ENCODE data around the gene ACADS.

The ACADS gene, protein sequence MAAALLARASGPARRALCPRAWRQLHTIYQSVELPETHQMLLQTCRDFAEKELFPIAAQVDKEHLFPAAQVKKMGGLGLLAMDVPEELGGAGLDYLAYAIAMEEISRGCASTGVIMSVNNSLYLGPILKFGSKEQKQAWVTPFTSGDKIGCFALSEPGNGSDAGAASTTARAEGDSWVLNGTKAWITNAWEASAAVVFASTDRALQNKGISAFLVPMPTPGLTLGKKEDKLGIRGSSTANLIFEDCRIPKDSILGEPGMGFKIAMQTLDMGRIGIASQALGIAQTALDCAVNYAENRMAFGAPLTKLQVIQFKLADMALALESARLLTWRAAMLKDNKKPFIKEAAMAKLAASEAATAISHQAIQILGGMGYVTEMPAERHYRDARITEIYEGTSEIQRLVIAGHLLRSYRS

DNA sequence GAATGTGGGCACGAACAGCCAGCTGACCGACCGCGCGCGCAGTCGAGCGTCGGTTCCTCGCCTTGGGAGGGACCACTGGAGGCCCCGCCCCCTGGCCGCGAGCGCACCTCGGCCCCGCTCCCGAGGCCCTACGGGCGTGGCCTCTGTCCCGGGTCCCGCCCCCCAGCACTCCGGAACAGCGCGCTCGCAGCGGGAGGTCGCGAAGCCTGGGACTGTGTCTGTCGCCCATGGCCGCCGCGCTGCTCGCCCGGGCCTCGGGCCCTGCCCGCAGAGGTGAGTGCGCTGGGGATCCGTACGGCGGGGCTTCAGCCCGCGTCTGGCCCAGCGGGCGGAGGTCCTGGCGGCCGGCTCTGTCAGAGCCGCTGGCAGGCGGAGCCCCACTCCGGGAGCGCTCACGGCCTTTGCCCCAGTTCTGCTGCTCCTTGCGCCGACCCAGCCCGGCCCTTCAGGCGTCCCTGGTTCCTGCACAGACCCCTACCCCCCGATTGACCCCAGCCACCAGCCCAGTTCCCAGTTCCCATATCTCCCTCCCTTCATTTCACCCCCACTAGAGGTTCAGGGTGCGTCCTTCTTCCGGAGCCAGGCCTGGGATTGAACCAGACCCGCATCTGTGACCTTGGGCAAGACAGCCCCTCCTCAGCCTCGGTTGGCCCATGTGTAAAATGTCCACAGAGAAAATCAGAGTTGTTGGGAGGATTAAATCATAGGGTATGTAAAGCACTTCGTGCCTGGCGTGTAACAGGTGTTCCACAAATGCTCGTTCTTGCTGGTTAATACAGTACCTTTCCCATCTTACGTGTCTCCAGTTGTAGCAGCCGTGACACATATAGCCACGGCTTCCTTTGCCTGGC is at the start of gene ACADS:
Gene ACADS (plus strand): TSS at position 168 of the 851 bp plus-strand sequence. CDS start 60 bp downstream, at position 228.
- DNase-seq (ENCODE audit: low read depth) = peak; percentile 83

DNA sequence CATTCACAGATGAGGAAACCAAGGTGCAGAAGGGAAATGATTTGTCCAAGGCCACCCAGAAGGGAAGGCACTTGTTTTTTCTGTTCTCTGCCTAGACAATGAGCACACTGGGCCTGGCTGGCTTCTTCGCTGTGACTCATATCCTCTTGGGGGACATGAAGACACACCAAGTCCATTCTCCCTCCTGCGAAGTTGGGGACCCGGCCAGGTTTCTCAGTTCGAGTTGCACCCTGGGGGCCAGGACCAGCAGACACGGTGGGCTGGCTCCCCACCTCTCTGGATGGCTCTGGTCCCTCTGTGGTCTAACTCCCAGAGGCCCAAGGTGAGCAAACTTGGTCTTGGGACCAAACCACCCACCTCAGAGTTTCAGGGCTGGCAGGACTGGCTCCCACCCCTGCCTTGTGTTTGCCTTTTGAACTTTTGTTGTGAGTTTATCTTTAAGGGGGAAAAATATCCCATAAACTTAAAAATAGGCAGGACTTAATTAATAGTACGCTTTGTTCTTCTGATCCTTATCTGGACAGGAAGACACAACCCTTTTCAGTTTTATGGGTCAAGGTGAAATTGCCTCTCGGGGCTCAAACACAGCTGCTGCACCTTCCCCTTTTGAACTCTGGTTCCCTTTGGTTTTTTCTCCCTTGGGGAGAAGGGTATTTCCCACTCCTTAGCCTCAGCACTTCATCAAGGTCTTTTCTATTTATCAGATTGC is 47.7 kb upstream of the ACADS start:
- DNase-seq (ENCODE audit: low read depth) = no peak

DNA sequence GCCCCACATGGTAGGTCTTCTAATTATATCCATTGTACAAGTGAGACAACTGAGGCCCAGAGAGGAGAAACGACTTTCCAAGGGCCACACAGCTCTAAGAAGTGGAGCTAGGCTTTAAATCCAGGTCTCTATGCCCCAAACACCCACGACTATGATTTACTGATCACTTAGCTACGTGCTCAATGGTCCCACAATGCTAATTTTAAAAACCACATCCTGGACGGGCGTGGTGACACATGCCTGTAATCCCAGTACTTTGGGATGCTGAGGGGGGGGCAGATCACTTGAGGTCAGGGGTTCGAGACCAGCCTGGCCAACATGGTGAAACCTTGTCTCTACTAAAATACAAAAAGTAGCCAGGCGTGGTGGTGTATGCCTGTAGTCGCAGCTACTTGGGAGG is 47.1 kb upstream of the ACADS start:
- no peak for DNase-seq (ENCODE audit: low read depth)

DNA sequence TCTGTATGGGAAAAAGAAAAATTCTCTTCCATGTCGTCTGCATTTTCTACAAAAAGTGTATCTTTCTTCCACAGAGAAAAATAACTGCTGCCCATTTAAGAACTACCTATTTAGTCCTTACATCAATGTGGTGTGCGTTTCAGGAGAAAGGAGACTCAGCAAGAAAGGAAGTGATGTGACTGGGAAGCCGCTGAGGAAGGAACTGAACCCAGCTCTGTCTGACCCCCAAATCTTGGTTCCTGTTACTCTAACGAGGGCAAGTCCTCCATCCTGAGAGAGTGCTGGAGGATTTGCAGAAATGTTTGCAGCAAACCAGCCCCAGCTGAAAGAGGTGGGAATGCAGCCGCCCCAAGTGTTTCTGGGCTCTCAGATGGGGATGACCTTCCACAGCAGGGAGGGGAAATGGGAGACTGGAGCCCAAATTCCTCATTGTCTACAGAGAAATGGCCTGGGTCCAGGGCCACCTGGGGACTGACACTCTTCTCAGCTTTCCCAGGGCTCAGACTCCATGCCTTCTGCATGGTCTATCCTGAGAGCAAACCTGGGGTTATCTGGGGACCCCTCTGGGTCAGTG is 45.4 kb upstream of the ACADS start:
- DNase-seq (ENCODE audit: low read depth) = no peak

DNA sequence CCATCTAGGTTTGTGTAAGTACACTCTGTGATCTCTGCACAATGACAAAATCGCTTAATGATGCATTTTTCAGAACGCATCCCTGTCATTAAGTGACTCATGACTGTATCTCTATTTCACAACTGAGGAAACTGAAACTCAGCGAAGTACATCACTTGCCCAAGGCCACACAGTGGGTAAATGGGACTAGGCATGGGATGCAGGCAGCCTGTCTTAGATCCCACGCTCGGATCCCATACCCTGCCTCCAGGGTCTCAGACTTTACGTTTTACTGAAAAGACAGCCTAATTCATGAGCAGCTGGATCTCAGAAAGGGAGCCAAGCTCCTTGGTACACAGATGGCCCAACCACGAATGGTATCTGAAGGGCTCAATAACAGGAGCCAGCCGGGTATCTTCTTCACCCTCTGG is 41.1 kb upstream of the ACADS start:
- no peak for DNase-seq (ENCODE audit: low read depth)

DNA sequence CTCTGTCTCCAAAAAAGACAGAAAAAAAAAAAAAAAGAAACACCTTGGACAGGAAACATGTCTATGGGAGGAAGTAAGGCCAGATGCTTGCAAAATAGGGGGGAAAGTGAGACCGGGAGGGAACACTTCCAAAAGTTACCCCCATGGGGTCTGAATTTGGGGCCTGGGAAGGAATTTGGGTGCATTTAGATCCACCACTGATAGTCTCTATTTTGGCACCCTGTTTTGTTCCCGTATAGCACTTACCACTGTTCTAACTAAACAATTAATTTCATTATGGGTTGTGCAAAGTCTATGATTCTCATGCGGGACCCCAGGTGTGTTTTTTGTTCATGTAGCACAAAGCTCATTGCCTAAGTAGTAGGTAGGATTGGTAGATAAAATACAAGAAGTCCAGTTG is 40.1 kb upstream of the ACADS start:
- no peak for DNase-seq (ENCODE audit: low read depth)

DNA sequence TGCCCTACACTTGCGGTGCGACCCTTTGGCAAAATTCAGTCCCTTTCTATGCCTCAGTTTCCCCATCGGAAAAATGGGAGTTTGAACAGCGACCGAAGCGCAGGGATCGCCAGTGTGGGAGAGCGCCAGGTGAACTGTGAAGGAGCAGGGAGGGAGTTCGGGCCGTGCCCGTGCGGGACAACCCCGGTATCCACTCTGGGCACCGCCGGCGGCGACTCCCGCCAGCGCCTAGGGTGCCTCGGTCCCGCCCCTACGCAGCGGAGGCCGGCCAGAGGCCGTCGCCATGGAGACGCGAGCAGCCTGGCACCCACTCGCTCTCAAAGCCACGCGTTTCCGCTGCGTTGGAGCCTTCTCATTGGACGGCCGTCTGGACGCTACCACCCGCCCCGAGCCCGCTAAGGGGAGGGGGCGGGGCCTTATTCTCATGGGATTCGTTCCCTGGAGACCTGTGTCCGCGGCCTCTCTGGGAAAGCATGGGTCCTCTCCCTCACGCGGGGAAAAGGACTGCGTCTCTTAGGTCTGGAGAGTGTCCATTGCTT is 39.4 kb upstream of the ACADS start:
- peak; percentile 94 for DNase-seq (ENCODE audit: low read depth)

DNA sequence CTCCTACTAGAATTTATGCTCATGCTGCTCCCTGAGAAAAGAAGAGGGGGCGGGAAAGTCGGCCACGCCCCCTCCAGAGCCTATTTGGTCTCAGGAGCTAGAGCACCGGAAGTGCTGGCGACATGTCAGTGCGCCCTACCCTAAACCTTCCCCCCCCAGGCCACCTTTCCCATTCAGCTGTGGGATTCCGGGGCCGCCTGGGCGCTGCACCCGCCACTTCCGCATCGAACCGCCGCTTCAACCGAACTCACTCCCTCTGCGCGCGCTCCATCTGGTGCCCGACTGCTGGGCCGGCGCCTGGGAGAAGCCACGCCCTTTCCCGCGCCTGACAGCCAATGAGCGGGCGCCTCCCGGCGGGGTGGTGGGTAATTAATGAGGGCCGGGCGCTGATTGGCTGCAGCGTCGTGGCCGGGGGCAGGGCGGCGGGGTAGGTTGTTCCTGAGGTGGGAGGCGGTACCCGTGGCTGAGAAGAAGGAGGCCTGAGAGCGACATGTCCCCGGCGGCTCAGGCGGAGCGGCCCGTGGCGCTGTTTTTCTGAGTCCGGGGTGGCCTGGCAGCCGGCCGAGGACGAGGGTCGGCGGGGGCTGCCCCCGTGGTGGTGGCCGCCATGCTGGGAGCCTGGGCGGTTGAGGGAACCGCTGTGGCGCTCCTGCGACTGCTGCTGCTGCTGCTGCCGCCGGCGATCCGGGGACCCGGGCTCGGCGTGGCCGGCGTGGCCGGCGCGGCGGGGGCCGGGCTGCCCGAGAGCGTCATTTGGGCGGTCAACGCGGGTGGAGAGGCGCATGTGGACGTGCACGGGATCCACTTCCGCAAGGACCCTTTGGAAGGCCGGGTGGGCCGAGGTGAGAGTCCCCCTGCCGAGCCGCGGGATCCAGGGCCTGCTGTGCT is 38.7 kb upstream of the ACADS start, which contains the start of gene MLEC:
Gene MLEC (plus strand): TSS at position 460 of the 888 bp plus-strand sequence. CDS start 148 bp downstream, at position 608.
- peak; percentile 98 for DNase-seq (ENCODE audit: low read depth)

DNA sequence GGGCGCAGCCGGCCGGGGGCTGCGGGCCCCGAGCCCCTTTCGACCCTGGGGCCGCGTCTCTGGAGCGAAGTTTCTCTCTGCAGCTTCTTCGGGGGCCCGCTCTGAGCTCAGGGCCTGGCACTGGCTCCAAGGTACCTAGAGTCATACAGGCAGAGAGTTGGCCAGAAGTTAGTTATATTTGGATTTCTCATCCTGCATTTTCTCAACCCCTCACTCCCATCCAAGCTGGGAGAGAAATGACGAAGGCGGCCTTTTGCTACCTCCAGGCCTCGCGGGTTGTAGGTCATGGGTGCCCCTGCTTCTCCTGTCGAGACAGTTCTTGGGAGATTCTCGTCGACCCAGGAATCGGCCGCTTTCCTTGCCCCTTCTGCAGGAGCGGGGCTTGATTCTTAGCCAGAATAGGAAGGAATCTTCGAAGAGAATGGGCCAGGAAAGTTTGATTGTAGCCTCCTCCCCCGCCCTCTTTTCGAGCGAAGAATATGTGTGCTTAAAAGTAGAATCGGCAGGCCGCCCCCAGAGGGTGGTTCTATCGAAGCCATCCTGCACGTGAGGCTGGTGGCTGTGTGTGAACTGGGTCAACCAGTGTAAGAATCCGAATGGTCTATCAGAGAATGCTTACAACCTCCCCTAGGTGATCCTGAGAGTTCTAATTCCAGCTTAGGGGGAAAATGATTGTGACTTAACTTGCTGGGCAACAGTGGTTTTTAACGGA is 37.9 kb upstream of the ACADS start:
- DNase-seq (ENCODE audit: low read depth) = peak; percentile 17

DNA sequence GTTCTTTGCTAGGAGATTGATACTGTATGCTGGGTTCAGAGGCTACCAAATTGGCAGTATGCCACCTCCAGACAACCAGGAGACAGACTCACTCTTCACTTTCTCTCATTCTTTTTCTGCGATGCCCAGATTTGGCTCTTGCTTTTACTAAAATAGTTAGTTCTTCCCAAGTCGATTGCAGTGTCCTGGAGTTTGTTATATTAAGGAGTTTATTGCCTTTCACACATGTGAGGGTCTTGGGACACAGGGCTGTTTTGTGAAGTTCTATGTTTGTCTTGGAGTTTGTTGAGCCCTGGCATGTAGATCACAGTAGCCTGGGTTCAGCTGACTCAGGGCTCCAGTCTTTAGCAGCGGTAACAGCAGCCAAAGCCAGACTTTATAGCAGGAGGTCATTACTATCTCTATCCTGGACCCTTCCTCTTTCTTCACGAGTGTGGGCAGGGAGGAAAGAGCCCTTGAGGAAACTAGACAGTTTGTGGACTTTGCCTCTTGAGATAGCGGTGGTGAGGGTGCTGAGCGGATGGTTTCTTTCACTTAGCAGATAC is 37.0 kb upstream of the ACADS start:
- DNase-seq (ENCODE audit: low read depth) = no peak

DNA sequence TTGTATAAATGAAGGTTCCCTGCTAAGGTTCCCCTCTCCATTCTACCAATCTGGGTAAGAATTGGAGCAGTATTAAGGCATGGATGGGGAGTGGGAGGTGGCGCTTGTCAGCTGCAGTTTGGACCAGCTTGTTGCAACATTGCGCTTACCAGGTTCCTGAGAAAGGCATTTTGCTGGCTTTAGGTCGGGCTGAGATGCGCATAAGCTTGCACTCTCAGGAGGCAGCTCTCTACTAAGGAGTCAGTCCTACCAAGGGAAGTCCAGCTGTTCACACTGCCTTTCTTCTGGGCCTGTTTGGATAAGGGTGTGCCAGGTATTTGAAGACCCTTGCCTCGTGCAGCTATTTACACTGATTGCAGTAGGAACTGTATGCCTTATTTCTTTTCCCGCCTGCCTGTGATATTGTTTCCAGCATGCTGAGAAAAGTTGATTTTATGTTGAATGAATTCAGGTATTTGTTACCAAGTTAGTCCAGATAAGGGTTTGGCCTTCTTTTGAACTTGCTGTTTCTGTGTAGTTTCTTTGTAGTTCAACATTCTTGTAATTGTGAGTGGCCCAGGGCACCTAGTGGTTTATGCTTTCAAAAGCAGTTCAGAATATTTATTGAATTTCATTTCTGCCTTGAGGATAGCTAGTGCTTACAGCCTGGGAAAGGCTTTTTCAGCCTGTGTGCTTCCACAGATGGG is 36.1 kb upstream of the ACADS start:
- DNase-seq (ENCODE audit: low read depth) = no peak

DNA sequence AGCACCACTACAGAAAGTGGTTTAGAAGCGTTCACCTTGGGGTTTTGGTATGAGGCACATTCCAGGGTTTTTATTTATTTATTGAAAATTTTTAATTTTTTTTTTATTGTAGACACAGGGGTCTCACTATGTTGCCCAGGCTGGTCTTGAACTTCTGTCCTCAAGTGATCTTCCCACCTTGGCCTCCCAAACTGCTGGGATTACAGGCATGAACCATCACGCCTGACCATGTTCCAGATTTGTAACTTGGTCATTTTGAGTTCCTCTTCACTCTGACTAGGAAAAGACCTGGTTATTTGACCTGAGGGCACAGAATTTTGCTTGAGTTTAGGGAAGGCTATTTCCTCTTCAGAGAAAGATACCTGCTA is 35.6 kb upstream of the ACADS start:
- DNase-seq (ENCODE audit: low read depth) = no peak

DNA sequence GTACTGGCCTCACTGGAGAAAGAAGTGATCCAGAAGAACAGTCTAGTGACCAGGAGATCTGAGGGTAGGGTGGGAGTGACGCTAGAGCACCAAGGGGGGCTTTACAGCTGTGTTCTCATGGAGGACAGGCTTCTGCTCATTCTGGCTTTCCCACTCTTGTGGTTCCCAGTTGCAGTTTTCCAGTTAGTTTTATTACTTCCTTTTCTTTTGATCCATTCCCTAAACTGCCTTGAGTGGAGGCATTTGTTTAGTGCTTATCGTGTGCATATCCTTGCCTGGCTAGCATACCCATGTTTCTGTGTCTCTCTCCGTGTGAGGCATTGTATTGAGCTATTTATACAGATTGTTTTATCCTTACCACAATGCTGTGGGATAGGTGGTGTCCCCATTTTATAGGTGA is 34.6 kb upstream of the ACADS start:
- DNase-seq (ENCODE audit: low read depth) = no peak

DNA sequence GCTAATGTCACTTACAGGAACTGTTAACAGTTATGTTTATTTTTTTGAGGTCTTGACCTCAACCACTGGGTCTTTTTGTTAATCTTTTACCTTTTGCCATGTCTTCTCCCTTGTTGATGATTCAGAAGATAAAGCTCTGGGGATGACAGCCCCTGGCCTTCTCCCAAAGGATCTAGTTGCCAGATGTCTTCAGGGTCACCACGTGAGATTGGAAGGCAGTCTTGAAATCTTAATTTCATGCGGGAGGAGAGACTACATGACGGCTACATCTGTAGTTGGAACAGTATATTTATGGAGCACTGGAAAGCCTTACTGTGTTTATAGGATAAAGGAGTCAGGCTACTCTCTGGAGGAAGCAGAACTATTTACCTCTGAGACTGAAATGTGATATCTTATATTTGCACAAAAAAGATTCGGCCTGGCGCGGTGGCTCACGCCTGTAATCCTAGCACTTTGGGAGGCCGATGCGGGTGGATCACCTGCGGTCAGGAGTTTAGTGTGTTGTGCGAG is 33.0 kb upstream of the ACADS start:
- DNase-seq (ENCODE audit: low read depth) = no peak

DNA sequence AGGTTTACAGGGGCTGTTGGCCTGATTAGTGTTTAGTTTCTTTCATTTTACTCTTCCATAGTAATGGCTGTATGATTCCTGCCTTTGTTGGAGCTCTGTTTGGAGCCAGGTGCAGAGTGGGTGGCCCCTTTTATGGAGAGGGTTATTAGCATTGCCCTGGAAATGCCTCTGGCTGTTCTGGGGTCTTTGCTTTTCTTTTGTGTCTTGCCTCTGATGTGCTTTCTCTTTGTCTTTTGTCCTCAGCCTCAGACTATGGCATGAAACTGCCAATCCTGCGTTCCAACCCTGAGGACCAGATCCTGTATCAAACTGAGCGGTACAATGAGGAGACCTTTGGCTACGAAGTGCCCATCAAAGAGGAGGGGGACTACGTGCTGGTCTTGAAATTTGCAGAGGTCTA is 31.8 kb upstream of the ACADS start:
- no peak for DNase-seq (ENCODE audit: low read depth)

DNA sequence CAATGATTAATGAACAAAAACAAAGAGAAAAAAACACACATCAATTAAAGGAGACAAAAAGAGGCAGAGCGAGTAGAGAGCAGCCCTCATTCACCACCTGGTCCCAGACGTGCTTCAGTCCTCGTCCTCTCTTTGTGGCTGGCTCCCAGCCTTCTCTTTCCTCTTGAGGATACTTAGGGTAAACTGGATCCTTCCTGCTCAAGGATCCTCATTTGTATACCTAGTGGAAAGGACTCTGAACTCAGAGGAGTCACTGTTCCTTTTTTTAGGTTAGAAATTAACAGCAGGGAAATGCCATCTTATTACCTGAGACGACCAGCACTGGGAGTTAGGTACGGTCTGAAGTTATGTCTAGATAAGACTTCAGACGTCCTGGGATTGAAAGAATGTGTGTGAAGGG is 29.0 kb upstream of the ACADS start:
- no peak for DNase-seq (ENCODE audit: low read depth)

DNA sequence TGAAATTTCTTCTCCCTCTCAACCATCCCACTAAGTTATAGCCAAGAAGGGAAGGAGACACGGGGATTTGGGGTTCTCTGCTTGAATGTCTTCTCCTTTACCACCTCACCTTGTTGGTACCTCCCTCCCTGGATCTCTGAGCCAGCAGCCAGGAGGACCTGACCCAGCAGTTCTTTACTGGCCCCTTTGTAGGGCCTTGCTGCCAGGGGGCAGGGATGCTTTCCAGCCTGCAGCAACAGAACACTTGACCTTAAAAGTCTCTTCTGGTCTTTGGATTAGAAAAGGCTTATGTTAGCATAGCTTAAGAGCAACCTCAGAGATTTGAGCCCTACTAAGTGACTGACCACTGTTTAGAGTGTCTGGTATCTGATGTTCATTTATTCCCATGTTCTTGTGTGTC is 28.3 kb upstream of the ACADS start:
- DNase-seq (ENCODE audit: low read depth) = no peak

DNA sequence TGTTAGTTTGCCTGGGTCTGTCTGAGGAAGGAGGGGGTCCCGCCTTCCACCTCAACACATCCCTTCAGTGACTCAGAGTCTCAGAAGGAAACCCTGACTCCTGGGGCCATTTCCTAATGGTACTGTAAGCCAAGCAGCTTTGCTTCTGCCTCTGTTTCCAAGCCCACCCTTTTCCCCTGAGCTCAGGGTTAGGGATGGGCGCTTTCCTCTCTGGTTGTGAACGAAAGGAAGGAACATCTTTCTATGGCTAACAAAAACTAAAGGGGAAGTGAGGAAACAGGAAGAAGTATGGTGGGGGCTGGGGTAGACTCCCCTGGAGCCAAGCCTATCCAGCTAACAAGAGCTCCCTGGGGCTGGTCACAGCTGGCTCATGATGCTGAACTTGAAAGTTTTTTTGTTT is 27.0 kb upstream of the ACADS start:
- no peak for DNase-seq (ENCODE audit: low read depth)

DNA sequence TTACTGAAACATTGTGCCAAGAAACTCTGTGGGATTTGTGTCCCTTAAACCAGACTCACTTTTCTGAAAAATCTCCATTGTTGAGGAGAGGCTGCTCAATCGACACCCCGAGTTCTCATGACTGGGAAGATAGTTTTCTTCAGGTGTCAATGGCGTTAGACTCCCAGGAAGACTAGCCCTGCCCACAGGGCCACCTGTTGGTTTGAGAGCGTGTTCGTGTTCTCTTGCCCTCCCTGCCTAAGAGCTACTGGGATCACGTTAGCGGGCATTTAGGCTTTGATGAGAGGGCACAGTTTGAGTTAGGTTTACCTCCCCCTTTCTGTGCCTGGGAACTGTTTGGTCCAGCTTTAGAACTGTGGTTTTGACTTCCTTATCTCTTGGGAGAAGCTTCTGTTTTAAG is 26.1 kb upstream of the ACADS start:
- DNase-seq (ENCODE audit: low read depth) = no peak
